ENCODE results near the gene FETUB.
A peak's percentile ranks its signal among the peaks of the same experiment; 100 is the strongest.

The FETUB gene

GRCh38 chr3:186614266-186614596 is 26.0 kb upstream of the FETUB start:
- no peak for TF ChIP-seq CTCF (conservative IDR thresholded peaks at IDR 0.05; ENCODE audit: low read depth, low read length)
- DNase-seq (ENCODE audit: low read depth), result no peak
- no peak overlapping the region for H3K4me3 ChIP-seq (ENCODE audit: low read length)

- H3K4me3 ChIP-seq (ENCODE audit: low read length), result no peak overlapping the region
- TF ChIP-seq CTCF (conservative IDR thresholded peaks at IDR 0.05; ENCODE audit: low read depth, low read length), result peak; percentile 99
- DNase-seq (ENCODE audit: low read depth), result no peak
These were observed 25.4 kb upstream of the FETUB start for GRCh38 chr3:186614597-186615483.

- no peak for TF ChIP-seq CTCF (conservative IDR thresholded peaks at IDR 0.05; ENCODE audit: low read depth, low read length)
These were observed 23.9 kb upstream of the FETUB start for GRCh38 chr3:186616299-186616617.

GRCh38 chr3:186617036-186617946 is 22.9 kb upstream of the FETUB start:
- peak; percentile 86 for DNase-seq (ENCODE audit: low read depth)
- peak; percentile 97 for TF ChIP-seq CTCF (conservative IDR thresholded peaks at IDR 0.05; ENCODE audit: low read depth, low read length)
- H3K4me3 ChIP-seq (ENCODE audit: low read length), result peak overlapping the region; percentile 27

More at GRCh38 chr3:186616299-186616617, 23.9 kb upstream of the FETUB start:
- no peak overlapping the region for H3K4me3 ChIP-seq (ENCODE audit: low read length)
- no peak for DNase-seq (ENCODE audit: low read depth)

GRCh38 chr3:186618318-186618938 is 21.8 kb upstream of the FETUB start:
- no peak for TF ChIP-seq CTCF (conservative IDR thresholded peaks at IDR 0.05; ENCODE audit: low read depth, low read length)
- DNase-seq (ENCODE audit: low read depth), result no peak
- H3K4me3 ChIP-seq (ENCODE audit: low read length), result no peak overlapping the region

- TF ChIP-seq CTCF (conservative IDR thresholded peaks at IDR 0.05; ENCODE audit: low read depth, low read length), result no peak
- no peak for DNase-seq (ENCODE audit: low read depth)
- no peak overlapping the region for H3K4me3 ChIP-seq (ENCODE audit: low read length)
These were observed 20.4 kb upstream of the FETUB start for GRCh38 chr3:186619787-186620212.
